K562 (cell line): ENCODE data around the gene DLX3. TPM values are rescaled to one million over a fixed set of nuclear protein-coding genes. Genes with fewer than 3 reads are reported as not detected.
A peak's percentile ranks its signal among the peaks of the same experiment; 100 is the strongest.

Experiments
- ATAC-seq: fragments of 200-7000 bp; cut with Tn5 transposase; 3 replicates; pipeline ENCODE4 v1.9.1; 2020; ENCODE audit warnings: moderate library complexity
- BruUV-seq: library from RNA; stranded (reverse); fragments of 400-500 nt; replicated peaks from 2 replicates; lab custom pipeline; 2021; lab: Mats Ljungman, UMichigan
- CTCF ChIA-PET: fragments of 300-600 bp; formaldehyde crosslinking; extraction: SDS; loops from one replicate; lab custom pipeline; 2021; ENCODE audit warnings: low intra/inter-chr PET ratio; lab: Yijun Ruan, JAX
- POLR2A ChIA-PET: fragments of 300-600, 350-650 bp; sonication (Branson Sonifier 250); formaldehyde crosslinking; extraction: SDS; loops from one replicate; lab custom pipeline; 2021; ENCODE audit warnings: antibody characterized with exemption, inconsistent platforms; lab: Yijun Ruan, JAX
- DNase-seq, 4 experiments: peaks; one replicate each; pipeline versions ENCODE4 v3.0.0 to v3.0.0-alpha.2; 2011 to 2018; ENCODE audit warnings: low spot score in 3 of 4, mixed read lengths in 3 of 4; ENCODE audit errors: extremely low read depth in 1 of 4
- FAIRE-seq: peaks from 2 replicates; lab custom pipeline; 2011; peaks lifted over from hg19 to GRCh38; lab: Jason Lieb, UNC
- H2AFZ ChIP-seq: 2 replicates; pipeline ENCODE4 v1.6.0; 2011; ENCODE audit warnings: low read depth, low read length, control low read depth, inconsistent platforms
- H3K27ac ChIP-seq: fragments of 200-600 bp; 3 replicates; pipeline ENCODE4 v1.8.0; 2011; ENCODE audit warnings: low read depth, mild to moderate bottlenecking, control low read depth, inconsistent platforms, low read length, moderate library complexity, mixed read lengths; ENCODE audit errors: extremely low read depth
- H3K27me3 ChIP-seq, 2 experiments: fragments of 300-600 bp in 1 of 2; 2 replicates in 1 of 2; 3 replicates in 1 of 2; pipeline versions ENCODE4 v1.6.0 to v1.8.0; 2011; ENCODE audit warnings: inconsistent platforms in 2 of 2, low read length in 2 of 2, mild to moderate bottlenecking in 1 of 2, mixed read lengths in 1 of 2, moderate library complexity in 1 of 2; ENCODE audit not compliant: control insufficient read depth in 2 of 2, insufficient read depth in 2 of 2
- H3K36me3 ChIP-seq: fragments of 300-600 bp; 3 replicates; pipeline ENCODE4 v1.8.0; 2011; ENCODE audit warnings: mild to moderate bottlenecking, low read length, inconsistent platforms; ENCODE audit not compliant: control insufficient read depth, insufficient read depth
- H3K4me1 ChIP-seq, 2 experiments: fragments of 200-600 bp in 1 of 2; replicated peaks in 1 of 2; 2 replicates in 1 of 2; 3 replicates in 1 of 2; pipeline versions ENCODE4 v1.5.1 to v1.8.0; 2011; ENCODE audit warnings: inconsistent platforms in 2 of 2, low read length in 2 of 2, mild to moderate bottlenecking in 1 of 2, mixed read lengths in 1 of 2, moderate library complexity in 1 of 2; ENCODE audit not compliant: control insufficient read depth in 2 of 2, insufficient read depth in 2 of 2
- H3K4me2 ChIP-seq: 2 replicates; pipeline ENCODE4 v1.6.1; 2011; ENCODE audit warnings: low read length, control low read depth, inconsistent platforms, mixed read lengths; ENCODE audit not compliant: insufficient read depth
- H3K4me3 ChIP-seq: fragments of 200-600 bp; sonication (generic), shearing (Covaris generic); 2 replicates; pipeline ENCODE4 v1.5.1; 2016; ENCODE audit warnings: control low read depth, inconsistent platforms
- H3K79me2 ChIP-seq: fragments of 200-600 bp; 3 replicates; pipeline ENCODE4 v1.8.0; 2011; ENCODE audit warnings: low read length, inconsistent platforms; ENCODE audit not compliant: control insufficient read depth, insufficient read depth
- H3K9ac ChIP-seq, 2 experiments: 2 replicates each; pipeline versions ENCODE4 v1.6.0 to v1.6.1; 2011; ENCODE audit warnings: low read depth in 2 of 2, low read length in 2 of 2, control low read depth in 1 of 2, inconsistent platforms in 1 of 2, mild to moderate bottlenecking in 1 of 2, mixed read lengths in 1 of 2; ENCODE audit not compliant: insufficient read depth in 1 of 2
- H3K9me1 ChIP-seq: one replicate; pipeline ENCODE4 v1.6.0; 2011; ENCODE audit warnings: inconsistent platforms, mild to moderate bottlenecking, low read length, moderate library complexity; ENCODE audit not compliant: control insufficient read depth, insufficient read depth
- H3K9me3 ChIP-seq: replicated peaks from 2 replicates; pipeline ENCODE4 v1.5.1; 2011; ENCODE audit warnings: low read depth, low read length, inconsistent platforms; ENCODE audit not compliant: control insufficient read depth, insufficient read depth
- H4K20me1 ChIP-seq: replicated peaks from 2 replicates; pipeline ENCODE4 v1.6.1; 2011; ENCODE audit warnings: low read length, inconsistent platforms, mixed read lengths; ENCODE audit not compliant: control insufficient read depth, insufficient read depth
- CBFA2T2 ChIP-seq: fragments of 450-650 bp; conservative IDR thresholded peaks from 2 replicates; pipeline ENCODE4 v1.6.1; 2017; ENCODE audit warnings: mild to moderate bottlenecking
- KLF1 ChIP-seq: fragments of 450-650 bp; IDR thresholded peaks from 2 replicates; pipeline ENCODE4 v1.6.1; 2016; ENCODE audit warnings: missing genetic modification characterization, missing compliant biosample characterization
- NCOA6 ChIP-seq: fragments of 450-650 bp; IDR thresholded peaks from 2 replicates; pipeline ENCODE4 v1.6.1; 2017; ENCODE audit warnings: mild to moderate bottlenecking
- NFYB ChIP-seq: IDR thresholded peaks from 2 replicates; pipeline ENCODE4 v1.6.1; 2011; ENCODE audit warnings: mild to moderate bottlenecking, moderate library complexity; ENCODE audit not compliant: insufficient read length; ENCODE audit errors: extremely low read depth
- PCBP1 ChIP-seq: fragments of 200-400 bp; formaldehyde crosslinking; IDR thresholded peaks from 2 replicates; pipeline ENCODE4 v1.6.1; 2018; ENCODE audit warnings: mild to moderate bottlenecking, low read depth, low read length; ENCODE audit not compliant: poor library complexity, severe bottlenecking
- RBBP5 ChIP-seq: fragments of 200-600 bp; sonication (generic); IDR thresholded peaks from 2 replicates; pipeline ENCODE4 v1.6.1; 2012; ENCODE audit warnings: borderline replicate concordance, mild to moderate bottlenecking, low read length, control low read depth, inconsistent platforms; ENCODE audit not compliant: insufficient read depth, poor library complexity, severe bottlenecking
- VEZF1 ChIP-seq: fragments of 200-800 bp; sonication (Bioruptor generic); IDR thresholded peaks from 2 replicates; pipeline ENCODE4 v1.6.1; 2017; ENCODE audit warnings: missing genetic modification characterization, missing compliant biosample characterization
- ZBTB7A ChIP-seq: IDR thresholded peaks from 2 replicates; pipeline ENCODE4 v1.6.1; 2011; ENCODE audit warnings: low read depth, mild to moderate bottlenecking, low read length, moderate library complexity, borderline replicate concordance; ENCODE audit not compliant: control insufficient read depth
- ZFX ChIP-seq: sonication (generic); formaldehyde crosslinking; IDR thresholded peaks from 2 replicates; pipeline ENCODE4 v1.8.0; 2022; ENCODE audit warnings: mild to moderate bottlenecking, missing genetic modification reagents, moderate library complexity
- WGBS: fragments of 100-300 bp; shearing (Covaris generic); methylation state at CpG from one replicate; pipeline ENCODE4 v1.1.6; 2016; ENCODE audit warnings: low coverage, mixed read lengths; ENCODE audit not compliant: insufficient coverage; ENCODE audit errors: missing lambda C conversion rate; 5-methylcytosine and 5-hydroxymethylcytosine counted together
- in situ Hi-C: fragments of 300-500 bp; cut with MboI; formaldehyde crosslinking; loops from 4 replicates; pipeline ENCODE4 v1.15.0; 2018; ENCODE audit warnings: inconsistent platforms, mixed read lengths
- intact Hi-C: fragments of 100-400 bp; cut with micrococcal nuclease; formaldehyde crosslinking; loops from 2 replicates; pipeline ENCODE4 v1.14.2; 2022
- polyA plus RNA-seq, 8 experiments: library from polyadenylated mRNA; depleted of rRNA in 4 of 8; stranded (reverse) in 5 of 8; unstranded in 3 of 8; fragments of >200 nt; fragmentation: Nextera tagmentation in 2 of 8; fragmentation: Illumina TruSeq in 1 of 8; extraction: Ambion mirVana in 2 of 8; extraction: Trizol in 1 of 8; gene quantifications; 2 replicates each; pipeline versions ENCODE4 v1.2.1 to v1.2.3, GENCODE V29; 2011 to 2014; ENCODE audit warnings: inconsistent platforms in 1 of 8, missing spikeins in 1 of 8
- total RNA-seq, 7 experiments: library from RNA; depleted of rRNA in 6 of 7; stranded (reverse); fragments of >200 nt in 6 of 7; fragmentation: Illumina TruSeq in 2 of 7; extraction: Trizol in 2 of 7; gene quantifications; 2 replicates each; pipeline versions ENCODE4 v1.2.1 to v1.2.3, GENCODE V29; 2011 to 2021; ENCODE audit warnings: low replicate concordance in 1 of 7
- TF ChIP-seq, protein P1 (sequence below): sonication (generic); formaldehyde crosslinking; IDR thresholded peaks from 2 replicates; pipeline ENCODE4 v1.8.0; 2023; ENCODE audit warnings: mild to moderate bottlenecking, missing genetic modification reagents
- TF ChIP-seq, protein P2 (sequence below): fragments of 250-450 bp; sonication (Bioruptor Pico); IDR thresholded peaks from 2 replicates; pipeline ENCODE4 v1.4.0; 2020

Gene DLX3
- total and polyA plus RNA-seq, 9 of the 15 experiments (the other 6 are each of a cell fraction or from before 2014, with no cell fraction given) = not detected

DNA sequence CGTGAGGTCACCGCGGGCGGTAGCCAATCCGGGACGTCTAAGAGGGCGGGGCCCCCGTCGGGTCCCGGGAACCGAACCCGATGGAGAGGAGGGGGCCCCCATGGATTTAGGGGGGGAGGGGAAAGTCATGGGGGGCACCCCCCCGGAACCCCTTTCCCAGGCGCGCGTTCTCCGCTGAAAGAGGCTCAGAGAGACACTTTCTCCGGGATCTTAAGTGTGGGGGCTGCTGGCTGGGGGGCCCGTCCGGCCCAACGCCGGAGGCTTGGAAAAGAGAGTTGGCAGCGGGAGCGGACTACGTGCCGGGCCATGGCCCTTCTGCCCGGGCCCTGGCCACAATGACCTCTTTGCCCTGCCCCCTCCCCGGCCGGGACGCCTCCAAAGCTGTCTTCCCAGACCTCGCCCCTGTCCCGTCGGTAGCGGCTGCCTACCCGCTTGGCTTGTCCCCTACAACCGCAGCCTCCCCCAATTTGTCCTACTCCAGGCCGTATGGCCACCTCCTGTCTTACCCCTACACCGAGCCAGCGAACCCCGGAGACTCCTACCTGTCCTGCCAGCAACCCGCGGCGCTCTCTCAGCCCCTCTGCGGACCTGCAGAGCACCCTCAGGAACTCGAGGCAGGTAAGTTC, 25.8 kb downstream of the DLX3 start, which contains the start of gene DLX4:
Gene DLX4 (plus strand): TSS at position 57 of the 626 bp plus-strand sequence. CDS start 279 bp downstream, at position 336.
- no peaks in the 10 kb centered on the region for H3K36me3 ChIP-seq
- ATAC-seq (no peak; the same call in 2 of the 3 replicates), DNase-seq (peak in 3 of 4 experiments; percentile 63 to 74 (median 65)), FAIRE-seq (no peak)
- H3K4me1 ChIP-seq = peaks cover 0 to 37% of the 10 kb centered on the region in 2 experiments; a peak in 3 of 5 replicates
- BruUV-seq = no TSS peak
- 11% methylated on average over 26 of the region's 45 CpGs for WGBS
- no peaks in the 10 kb centered on the region for H3K79me2 ChIP-seq
- intact Hi-C loops (no loop called here), in situ Hi-C loops (no loop called here)
- peaks cover 4% of the 10 kb centered on the region; the same call in 1 of the 2 replicates for H4K20me1 ChIP-seq
- peak within 1 kb of the TSS; percentile 75 for H3K4me2 ChIP-seq
- CTCF ChIA-PET = interaction anchor here (0.6 to 0.8 kb wide), 2 partner anchors 23 to 29 kb away, joined by 3 to 7 read pairs; no protein-coding TSS in a partner anchor
- peak within 1 kb of the TSS; percentile 49 for H3K4me3 ChIP-seq
- POLR2A ChIA-PET = interaction anchor here (0.7 kb wide), 1 partner anchor 8 kb away, joined by 3 read pairs; no protein-coding TSS in a partner anchor
- H2AFZ ChIP-seq = peak within 1 kb of the TSS; percentile 83
- no peak within 1 kb of the TSS for H3K27ac ChIP-seq
- peaks cover 2% of the 10 kb centered on the region for H3K9me1 ChIP-seq
- H3K9ac ChIP-seq = peak within 1 kb of the TSS; percentile 21 to 94; a peak in 3 of 4 replicates
- peaks cover 50 to 95% of the 10 kb centered on the region in 2 experiments for H3K27me3 ChIP-seq
- no peaks in the 10 kb centered on the region for H3K9me3 ChIP-seq
- TF ChIP-seq ZBTB7A (peak; percentile 14; the same call in 1 of the 2 replicates), VEZF1 (CRISPR knock-in tag) (peak; percentile 57; the same call in 1 of the 2 replicates), RBBP5 (peak; percentile 14), NCOA6 (0 out of 2 replicates have a peak, but pooled peaks have one; percentile 32), PCBP1 (peak; percentile 73), ZFX (CRISPR knock-in tag) (0 out of 2 replicates have a peak, but pooled peaks have one; percentile 3), CBFA2T2 (no peak), KLF1 (peak; percentile 67; the same call in 1 of the 2 replicates), NFYB (peak; percentile 4)
- TF ChIP-seq, protein P1, sequence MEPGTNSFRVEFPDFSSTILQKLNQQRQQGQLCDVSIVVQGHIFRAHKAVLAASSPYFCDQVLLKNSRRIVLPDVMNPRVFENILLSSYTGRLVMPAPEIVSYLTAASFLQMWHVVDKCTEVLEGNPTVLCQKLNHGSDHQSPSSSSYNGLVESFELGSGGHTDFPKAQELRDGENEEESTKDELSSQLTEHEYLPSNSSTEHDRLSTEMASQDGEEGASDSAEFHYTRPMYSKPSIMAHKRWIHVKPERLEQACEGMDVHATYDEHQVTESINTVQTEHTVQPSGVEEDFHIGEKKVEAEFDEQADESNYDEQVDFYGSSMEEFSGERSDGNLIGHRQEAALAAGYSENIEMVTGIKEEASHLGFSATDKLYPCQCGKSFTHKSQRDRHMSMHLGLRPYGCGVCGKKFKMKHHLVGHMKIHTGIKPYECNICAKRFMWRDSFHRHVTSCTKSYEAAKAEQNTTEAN (CRISPR knock-in tag) = 0 out of 2 replicates have a peak, but pooled peaks have one; percentile 0
- TF ChIP-seq, protein P2, sequence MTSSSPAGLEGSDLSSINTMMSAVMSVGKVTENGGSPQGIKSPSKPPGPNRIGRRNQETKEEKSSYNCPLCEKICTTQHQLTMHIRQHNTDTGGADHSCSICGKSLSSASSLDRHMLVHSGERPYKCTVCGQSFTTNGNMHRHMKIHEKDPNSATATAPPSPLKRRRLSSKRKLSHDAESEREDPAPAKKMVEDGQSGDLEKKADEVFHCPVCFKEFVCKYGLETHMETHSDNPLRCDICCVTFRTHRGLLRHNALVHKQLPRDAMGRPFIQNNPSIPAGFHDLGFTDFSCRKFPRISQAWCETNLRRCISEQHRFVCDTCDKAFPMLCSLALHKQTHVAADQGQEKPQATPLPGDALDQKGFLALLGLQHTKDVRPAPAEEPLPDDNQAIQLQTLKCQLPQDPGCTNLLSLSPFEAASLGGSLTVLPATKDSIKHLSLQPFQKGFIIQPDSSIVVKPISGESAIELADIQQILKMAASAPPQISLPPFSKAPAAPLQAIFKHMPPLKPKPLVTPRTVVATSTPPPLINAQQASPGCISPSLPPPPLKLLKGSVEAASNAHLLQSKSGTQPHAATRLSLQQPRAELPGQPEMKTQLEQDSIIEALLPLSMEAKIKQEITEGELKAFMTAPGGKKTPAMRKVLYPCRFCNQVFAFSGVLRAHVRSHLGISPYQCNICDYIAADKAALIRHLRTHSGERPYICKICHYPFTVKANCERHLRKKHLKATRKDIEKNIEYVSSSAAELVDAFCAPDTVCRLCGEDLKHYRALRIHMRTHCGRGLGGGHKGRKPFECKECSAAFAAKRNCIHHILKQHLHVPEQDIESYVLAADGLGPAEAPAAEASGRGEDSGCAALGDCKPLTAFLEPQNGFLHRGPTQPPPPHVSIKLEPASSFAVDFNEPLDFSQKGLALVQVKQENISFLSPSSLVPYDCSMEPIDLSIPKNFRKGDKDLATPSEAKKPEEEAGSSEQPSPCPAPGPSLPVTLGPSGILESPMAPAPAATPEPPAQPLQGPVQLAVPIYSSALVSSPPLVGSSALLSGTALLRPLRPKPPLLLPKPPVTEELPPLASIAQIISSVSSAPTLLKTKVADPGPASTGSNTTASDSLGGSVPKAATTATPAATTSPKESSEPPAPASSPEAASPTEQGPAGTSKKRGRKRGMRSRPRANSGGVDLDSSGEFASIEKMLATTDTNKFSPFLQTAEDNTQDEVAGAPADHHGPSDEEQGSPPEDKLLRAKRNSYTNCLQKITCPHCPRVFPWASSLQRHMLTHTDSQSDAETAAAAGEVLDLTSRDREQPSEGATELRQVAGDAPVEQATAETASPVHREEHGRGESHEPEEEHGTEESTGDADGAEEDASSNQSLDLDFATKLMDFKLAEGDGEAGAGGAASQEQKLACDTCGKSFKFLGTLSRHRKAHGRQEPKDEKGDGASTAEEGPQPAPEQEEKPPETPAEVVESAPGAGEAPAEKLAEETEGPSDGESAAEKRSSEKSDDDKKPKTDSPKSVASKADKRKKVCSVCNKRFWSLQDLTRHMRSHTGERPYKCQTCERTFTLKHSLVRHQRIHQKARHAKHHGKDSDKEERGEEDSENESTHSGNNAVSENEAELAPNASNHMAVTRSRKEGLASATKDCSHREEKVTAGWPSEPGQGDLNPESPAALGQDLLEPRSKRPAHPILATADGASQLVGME (CRISPR knock-in tag) = no peak
